ENCODE results near the gene COL27A1.

Gene COL27A1

DNA sequence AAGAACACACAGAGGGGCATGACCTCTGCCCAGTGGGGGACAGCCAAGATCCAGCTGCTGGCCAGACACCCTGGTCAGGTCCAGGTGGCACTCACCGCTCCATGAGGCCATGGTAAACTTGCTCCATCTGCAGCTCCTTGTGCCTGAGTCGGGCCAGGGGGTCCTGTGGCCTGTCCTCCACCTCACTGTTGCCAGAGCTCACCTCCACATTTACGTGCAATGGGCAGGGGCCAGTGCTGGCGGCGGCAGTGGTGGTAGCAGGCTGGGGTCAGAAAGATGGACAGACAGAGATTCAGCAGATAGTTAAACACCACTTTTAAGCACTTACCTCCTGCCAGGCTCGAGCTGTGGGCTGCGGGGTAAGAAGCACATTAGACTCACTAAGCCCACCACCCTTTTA, 204.5 kb downstream of the COL27A1 start:
- DNase-seq (ENCODE audit: low read depth in 2 of 2): no peak

- no peak for DNase-seq (ENCODE audit: low read depth in 2 of 2)
These were observed 206.2 kb downstream of the COL27A1 start for GRCh38 chr9:114361542-114361941.

Data from stimulated activated CD8-positive, alpha-beta memory T cell treated with anti-CD3 and anti-CD28 coated beads, Interleukin-2, amount 100 ng/mL, for 48 hours (primary cell).